OCI-LY3 (cell line): ENCODE measurements around the gene POLR1G.

ENCODE experiments used
- H2AFZ ChIP-seq: fragments of 200-600, 300-600 bp; shearing (Covaris generic); 2 replicates; pipeline ENCODE4 v1.6.0; 2014; ENCODE audit warnings: antibody characterized with exemption, low read depth, low read length
- H3K27ac ChIP-seq: fragments of 200-600, 300-600 bp; sonication (generic); 2 replicates; pipeline ENCODE4 v1.5.1; 2014; ENCODE audit warnings: mild to moderate bottlenecking, low read length, moderate library complexity, mixed read lengths
- H3K27me3 ChIP-seq: fragments of 200-600, 300-600 bp; sonication (generic); 2 replicates; pipeline ENCODE4 v1.6.1; 2014; ENCODE audit warnings: low read depth, low read length, mixed read lengths
- H3K36me3 ChIP-seq: fragments of 200-600, 300-600 bp; sonication (generic); replicated peaks from 2 replicates; pipeline ENCODE3; 2014; ENCODE audit warnings: low read depth, low read length, mixed read lengths
- H3K4me1 ChIP-seq: fragments of 300-600, 200-600 bp; sonication (generic); 2 replicates; pipeline ENCODE4 v1.6.1; 2014; ENCODE audit warnings: low read length, mixed read lengths
- H3K4me2 ChIP-seq: fragments of 200-600, 300-600 bp; sonication (generic); 2 replicates; pipeline ENCODE4 v1.6.1; 2014; ENCODE audit warnings: low read length, mixed read lengths
- H3K4me3 ChIP-seq: fragments of 300-600, 200-600 bp; sonication (generic); 2 replicates; pipeline ENCODE4 v1.5.1; 2014; ENCODE audit warnings: antibody characterized with exemption, mild to moderate bottlenecking, low read length, moderate library complexity
- H3K79me2 ChIP-seq: fragments of 300-600, 200-600 bp; shearing (Covaris generic); 2 replicates; pipeline ENCODE4 v1.6.1; 2014; ENCODE audit warnings: mild to moderate bottlenecking, low read length, mixed read lengths
- H3K9ac ChIP-seq: fragments of 300-600, 200-600 bp; shearing (Covaris generic); 2 replicates; pipeline ENCODE4 v1.6.0; 2014; ENCODE audit warnings: mild to moderate bottlenecking, low read length, moderate library complexity
- H3K9me3 ChIP-seq: fragments of 200-600, 300-600 bp; shearing (Covaris generic); 2 replicates; pipeline ENCODE4 v1.6.1; 2014; ENCODE audit warnings: low read length, mixed read lengths; ENCODE audit not compliant: insufficient read depth
- H4K20me1 ChIP-seq: fragments of 200-600, 300-600 bp; sonication (generic); 2 replicates; pipeline ENCODE4 v1.6.1; 2016; ENCODE audit warnings: low read length, mixed read lengths; ENCODE audit not compliant: insufficient read depth
- CTCF ChIP-seq: fragments of 200-600, 300-600 bp; sonication (generic); IDR thresholded peaks from 2 replicates; pipeline ENCODE4 v1.5.1; 2014; ENCODE audit warnings: antibody characterized with exemption, low read length, low read depth
- EZH2phosphoT487 ChIP-seq: fragments of 200-600 bp; shearing (Covaris generic); IDR thresholded peaks from 2 replicates; pipeline ENCODE4 v1.6.1; 2018; ENCODE audit warnings: antibody characterized with exemption, mixed run types, low read depth

The POLR1G gene

DNA sequence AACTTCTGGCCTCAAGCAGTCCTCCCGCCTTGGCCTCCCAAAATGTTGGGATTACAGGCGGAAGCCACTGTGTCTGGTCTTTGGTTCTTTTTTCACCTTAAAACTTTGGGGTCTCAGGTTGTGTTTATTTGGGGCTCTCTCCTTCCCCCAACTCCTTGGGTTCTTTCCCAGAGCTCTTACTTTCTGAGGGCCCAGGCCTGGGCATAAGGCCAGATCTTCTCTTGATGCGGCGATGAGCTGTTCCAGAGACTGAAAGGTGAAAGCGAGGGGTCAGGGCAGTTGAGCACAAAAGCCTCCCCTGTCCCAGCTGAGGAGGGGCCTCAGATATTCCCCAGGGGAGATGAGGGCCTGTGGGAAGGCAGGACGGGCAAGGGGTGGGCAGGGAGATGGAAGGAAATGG, 7.1 kb downstream of the POLR1G start:
- Histone ChIP-seq H3K27ac (no peak overlapping the region), H3K4me2 (no peak overlapping the region), H3K27me3 (no peaks in the 10 kb centered on the region), H2AFZ (no peak overlapping the region), H3K79me2 (peaks cover 13% of the 10 kb centered on the region; the same call in 1 of the 2 replicates), H3K9ac (no peak overlapping the region), H4K20me1 (no peaks in the 10 kb centered on the region), H3K4me1 (no peaks in the 10 kb centered on the region), H3K4me3 (no peak overlapping the region), H3K36me3 (peaks cover 33% of the 10 kb centered on the region), H3K9me3 (no peaks in the 10 kb centered on the region)
- no peak for TF ChIP-seq CTCF
- TF ChIP-seq EZH2phosphoT487: no peak

GRCh38 chr19:45414468-45414867, 8.0 kb downstream of the POLR1G start:
- Histone ChIP-seq H3K27me3 (no peaks in the 10 kb centered on the region), H3K36me3 (peaks cover 37% of the 10 kb centered on the region), H3K27ac (no peak overlapping the region), H2AFZ (no peak overlapping the region), H4K20me1 (no peaks in the 10 kb centered on the region), H3K9ac (no peak overlapping the region), H3K9me3 (no peaks in the 10 kb centered on the region), H3K4me3 (no peak overlapping the region), H3K4me1 (peaks cover 10% of the 10 kb centered on the region), H3K4me2 (no peak overlapping the region), H3K79me2 (peaks cover 8% of the 10 kb centered on the region; the same call in 1 of the 2 replicates)
- TF ChIP-seq EZH2phosphoT487 (no peak), CTCF (no peak)

DNA sequence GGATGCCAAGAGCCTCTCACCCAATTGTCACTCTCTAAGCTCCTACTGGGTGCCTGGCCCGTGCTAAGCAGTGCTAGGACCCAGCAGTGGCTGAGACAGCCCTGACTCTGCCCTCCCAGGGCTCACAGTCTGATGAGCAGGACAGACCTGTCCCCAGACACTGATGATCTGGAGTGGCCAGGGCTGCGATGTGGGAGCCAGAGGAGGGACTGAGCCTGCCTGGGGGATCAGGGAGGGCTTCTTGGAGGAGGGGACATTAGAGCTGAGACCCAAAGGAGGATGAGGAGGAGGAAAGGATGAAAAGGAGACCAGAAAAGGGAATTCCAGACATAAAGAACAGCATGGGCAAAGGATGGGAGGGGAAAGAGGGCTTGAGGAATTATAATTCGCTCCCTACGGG, 10.7 kb downstream of the POLR1G start:
- Histone ChIP-seq H3K9ac (no peak overlapping the region), H3K4me2 (no peak overlapping the region), H2AFZ (no peak overlapping the region), H3K27me3 (no peaks in the 10 kb centered on the region), H3K36me3 (peaks cover 46% of the 10 kb centered on the region), H3K27ac (no peak overlapping the region), H3K79me2 (peaks cover 11% of the 10 kb centered on the region; the same call in 1 of the 2 replicates), H3K4me1 (peaks cover 22% of the 10 kb centered on the region), H3K4me3 (no peak overlapping the region), H4K20me1 (no peaks in the 10 kb centered on the region), H3K9me3 (no peaks in the 10 kb centered on the region)
- no peak for TF ChIP-seq EZH2phosphoT487
- TF ChIP-seq CTCF: no peak

DNA sequence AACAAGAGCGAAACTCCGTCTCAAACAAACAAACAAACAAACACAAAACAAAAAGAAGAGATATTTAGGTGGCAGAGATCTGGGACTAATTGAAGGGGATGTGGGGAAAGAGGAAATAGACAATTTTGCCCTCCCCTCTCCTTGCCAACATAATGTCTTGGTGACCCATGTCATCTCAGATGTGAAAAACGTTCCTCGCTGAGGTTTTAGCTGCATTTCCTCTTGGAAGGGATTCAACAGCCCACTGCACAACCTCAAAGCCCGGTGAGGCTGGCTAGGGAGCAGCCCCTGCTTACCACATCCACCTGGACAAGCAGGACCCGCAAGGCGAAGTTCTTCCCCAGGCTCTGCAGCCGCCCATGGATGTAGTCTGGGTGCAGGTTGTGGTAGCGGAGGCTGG, 12.4 kb downstream of the POLR1G start:
- Histone ChIP-seq H3K4me3 (peak overlapping the region; percentile 48), H3K4me2 (peak overlapping the region; percentile 73), H3K9me3 (no peaks in the 10 kb centered on the region), H3K79me2 (peaks cover 21% of the 10 kb centered on the region), H3K9ac (peak overlapping the region; percentile 58), H3K36me3 (peaks cover 41% of the 10 kb centered on the region), H4K20me1 (no peaks in the 10 kb centered on the region), H3K27me3 (no peaks in the 10 kb centered on the region), H3K27ac (peak overlapping the region; percentile 78), H3K4me1 (peaks cover 27% of the 10 kb centered on the region), H2AFZ (no peak overlapping the region)
- TF ChIP-seq CTCF: no peak
- no peak for TF ChIP-seq EZH2phosphoT487
